RWPE1 (cell line): ENCODE measurements around the gene PHLDA1.

Experiments
- CTCF ChIA-PET: fragments of 350-600 bp; sonication (Branson Sonifier 250); formaldehyde crosslinking; extraction: SDS; loops from one replicate; lab custom pipeline; 2021; lab: Yijun Ruan, JAX
- POLR2A ChIA-PET: fragments of 400-600 bp; formaldehyde crosslinking; extraction: SDS; loops from one replicate; lab custom pipeline; 2020; ENCODE audit warnings: antibody characterized with exemption; ENCODE audit not compliant: low non-redundant PET; lab: Yijun Ruan, JAX
- DNase-seq: peaks from one replicate; pipeline ENCODE4 v3.0.0; 2012; ENCODE audit warnings: low spot score
- H3K27ac ChIP-seq: fragments of 450-650 bp; 2 replicates; pipeline ENCODE4 v1.5.1; 2017
- CTCF ChIP-seq: fragments of 450-650 bp; conservative IDR thresholded peaks from 2 replicates; pipeline ENCODE4 v1.5.1; 2017; ENCODE audit warnings: low read depth, mild to moderate bottlenecking

PHLDA1 gene

GRCh38 chr12:76018111-76018510 is 13.5 kb downstream of the PHLDA1 start:
- H3K27ac ChIP-seq = peak overlapping the region; percentile 45
- DNase-seq = no peak
- CTCF ChIA-PET = interaction anchor here (0.6 kb wide), 1 partner anchor 106 kb away, joined by 5 read pairs; no protein-coding TSS in a partner anchor
- no peak for TF ChIP-seq CTCF
- POLR2A ChIA-PET = no interaction called here

GRCh38 chr12:76014007-76014406 is 17.6 kb downstream of the PHLDA1 start:
- DNase-seq = no peak
- H3K27ac ChIP-seq = no peak overlapping the region
- no peak for TF ChIP-seq CTCF
- POLR2A ChIA-PET = no interaction called here
- CTCF ChIA-PET = interaction anchor here (0.5 to 1.3 kb wide), 2 partner anchors 275 to 391 kb away, joined by 4 read pairs; no protein-coding TSS in a partner anchor

- POLR2A ChIA-PET = no interaction called here
These were observed 18.0 kb downstream of the PHLDA1 start for GRCh38 chr12:76013603-76014002.

GRCh38 chr12:76012644-76013043 is 18.9 kb downstream of the PHLDA1 start:
- POLR2A ChIA-PET = no interaction called here
- CTCF ChIA-PET = interaction anchor here (0.5 kb wide), 1 partner anchor 21 kb away, joined by 5 read pairs; no protein-coding TSS in a partner anchor
- TF ChIP-seq CTCF = no peak

More at GRCh38 chr12:76013603-76014002, 18.0 kb downstream of the PHLDA1 start:
- H3K27ac ChIP-seq = no peak overlapping the region
- TF ChIP-seq CTCF = no peak
- CTCF ChIA-PET = interaction anchor here (0.5 to 1.3 kb wide), 2 partner anchors 275 to 390 kb away, joined by 4 read pairs; no protein-coding TSS in a partner anchor
- no peak for DNase-seq

GRCh38 chr12:76010732-76011458 is 20.7 kb downstream of the PHLDA1 start:
- CTCF ChIA-PET = no interaction called here
- no peak for TF ChIP-seq CTCF
- DNase-seq = no peak
- no peak overlapping the region for H3K27ac ChIP-seq
- POLR2A ChIA-PET = no interaction called here

More at GRCh38 chr12:76012644-76013043, 18.9 kb downstream of the PHLDA1 start:
- no peak for DNase-seq
- H3K27ac ChIP-seq = no peak overlapping the region

GRCh38 chr12:76008428-76008827 is 23.1 kb downstream of the PHLDA1 start:
- CTCF ChIA-PET = no interaction called here
- no peak overlapping the region for H3K27ac ChIP-seq
- no peak for TF ChIP-seq CTCF
- DNase-seq = no peak
- POLR2A ChIA-PET = interaction anchor here (0.6 kb wide), 1 partner anchor 123 kb away, joined by 4 read pairs; no protein-coding TSS in a partner anchor
